RCC 7860 (cell line): ENCODE measurements around the gene C17orf67.

Experiments used
- DNase-seq: peaks from one replicate; pipeline ENCODE4 v3.0.0-alpha.2; 2015; ENCODE audit warnings: low spot score
- FAIRE-seq: peaks from 2 replicates; lab custom pipeline; 2012; peaks lifted over from hg19 to GRCh38; lab: Jason Lieb, UNC

Gene C17orf67

DNA sequence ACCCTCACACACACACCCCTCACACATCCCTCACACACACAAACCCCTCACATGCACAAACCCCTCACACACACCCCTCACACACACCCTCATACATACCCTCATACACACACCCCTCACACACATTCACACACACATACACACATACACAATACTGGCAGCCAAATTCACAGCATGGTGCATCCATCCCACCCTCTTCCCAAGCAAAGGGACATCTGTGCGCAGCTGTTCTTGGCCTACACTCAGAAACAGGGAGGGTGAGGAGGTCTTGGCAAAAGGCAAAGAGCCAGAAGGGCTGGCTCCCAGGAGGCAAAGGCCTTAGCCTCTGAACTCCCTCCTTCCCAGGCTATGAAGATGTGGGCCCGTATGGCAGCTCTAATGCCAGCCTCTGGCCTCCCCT, 23.4 kb downstream of the C17orf67 start:
- no peak for DNase-seq

DNA sequence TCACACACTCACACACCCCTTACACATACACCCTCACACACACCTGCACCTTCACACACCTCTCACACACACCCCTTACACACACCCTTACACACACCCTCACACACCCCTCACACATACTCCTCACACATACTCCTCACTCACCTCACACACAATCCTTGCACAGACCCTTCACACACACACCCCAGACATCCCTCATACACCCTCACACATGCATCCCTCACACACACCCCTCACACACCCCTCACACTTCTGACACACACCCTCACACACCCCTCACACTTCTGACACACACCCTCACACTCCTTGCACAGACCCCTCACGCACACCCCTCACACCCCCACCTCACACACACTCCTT, 23.9 kb downstream of the C17orf67 start:
- FAIRE-seq (no peak), DNase-seq (no peak)

More for the DNA sequence above, 23.4 kb downstream of the C17orf67 start:
- no peak for FAIRE-seq

DNA sequence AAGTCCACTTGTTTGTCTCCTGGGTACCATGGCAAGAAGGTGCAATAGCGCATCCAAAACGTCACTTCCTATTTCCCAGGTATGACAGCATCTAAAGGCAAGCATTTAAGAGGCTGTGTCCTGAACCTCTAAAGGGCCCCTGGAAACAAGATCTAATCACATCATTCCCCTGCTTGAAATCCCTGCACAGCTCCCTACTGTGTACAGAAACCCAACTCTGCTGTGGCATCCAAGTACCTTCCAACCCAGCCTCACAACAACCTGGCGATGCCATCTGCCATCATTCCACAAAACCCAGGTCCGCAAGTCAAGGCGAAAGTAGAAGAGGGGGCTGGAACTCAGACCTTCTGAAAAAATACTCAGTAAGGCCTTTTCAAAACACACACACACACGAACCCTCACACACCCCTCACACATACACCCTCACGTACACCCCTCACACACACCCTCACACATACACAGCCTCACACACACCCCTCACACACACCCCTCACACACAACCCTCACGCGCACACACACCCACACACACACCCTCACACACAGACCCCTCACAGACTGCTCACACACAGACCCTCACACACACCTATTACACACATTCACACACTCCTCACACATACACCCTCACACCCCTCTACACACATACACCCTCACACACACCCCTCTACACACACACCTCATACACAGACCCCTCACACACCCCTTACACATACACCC, 24.5 kb downstream of the C17orf67 start:
- FAIRE-seq (no peak), DNase-seq (no peak)

DNA sequence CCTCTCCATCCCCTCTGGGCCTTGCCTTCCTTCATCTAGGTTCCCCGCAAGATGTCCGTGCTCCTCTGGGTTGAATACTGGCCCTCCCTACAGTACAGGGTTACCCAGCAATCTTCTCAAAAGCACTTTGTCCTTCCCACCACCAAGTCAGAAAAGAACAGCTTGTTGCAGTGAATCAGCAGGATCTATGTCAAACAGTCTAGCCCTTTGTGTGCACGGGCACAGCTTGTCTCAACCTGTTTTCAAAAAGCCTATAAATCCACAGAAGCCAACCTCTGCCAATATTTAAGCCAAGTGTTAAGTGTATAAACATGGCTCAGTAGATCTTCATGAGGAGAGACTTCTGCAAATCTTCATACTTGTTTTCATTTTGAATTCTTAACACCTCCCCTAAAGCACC, 25.2 kb downstream of the C17orf67 start:
- DNase-seq (no peak), FAIRE-seq (no peak)

DNA sequence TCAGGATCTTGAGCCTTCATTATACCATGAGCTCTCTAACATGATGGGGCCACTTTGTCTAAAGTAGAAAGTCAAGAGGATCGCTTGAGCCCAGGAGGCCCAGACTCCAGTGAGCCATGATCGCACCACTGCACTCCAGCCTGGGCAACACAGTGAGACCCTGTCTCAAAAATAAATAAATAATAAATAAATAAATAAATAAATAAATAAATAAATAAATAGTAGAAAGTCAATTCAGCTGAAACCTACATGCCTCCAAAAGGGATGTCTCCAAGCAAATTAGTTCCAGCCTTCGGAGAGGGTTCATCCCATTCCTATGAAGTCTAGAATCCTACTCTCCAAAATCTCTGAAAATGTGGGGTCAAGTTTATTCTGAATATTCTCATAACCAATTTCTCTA, 26.0 kb downstream of the C17orf67 start:
- DNase-seq (no peak), FAIRE-seq (no peak)

DNA sequence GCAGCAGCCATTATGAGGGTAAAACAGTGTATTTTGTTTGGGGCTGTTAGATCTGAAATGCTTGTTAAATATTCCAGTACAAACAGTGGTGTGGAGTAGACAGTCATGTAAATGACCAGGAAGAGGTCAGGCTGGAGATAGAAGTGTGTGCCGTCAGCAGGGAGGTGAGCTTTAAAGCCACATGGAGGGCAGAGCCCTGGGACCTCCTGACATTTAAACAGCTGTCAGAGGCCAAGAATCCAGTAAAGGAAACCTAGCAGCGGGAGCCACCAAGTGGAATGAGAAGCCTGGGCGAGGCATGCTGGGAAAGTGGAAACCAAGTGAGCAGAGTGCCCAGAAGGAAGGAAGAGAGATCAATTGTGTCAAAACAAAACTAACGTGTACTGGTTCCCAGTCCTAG, 26.8 kb downstream of the C17orf67 start:
- FAIRE-seq, result no peak

DNA sequence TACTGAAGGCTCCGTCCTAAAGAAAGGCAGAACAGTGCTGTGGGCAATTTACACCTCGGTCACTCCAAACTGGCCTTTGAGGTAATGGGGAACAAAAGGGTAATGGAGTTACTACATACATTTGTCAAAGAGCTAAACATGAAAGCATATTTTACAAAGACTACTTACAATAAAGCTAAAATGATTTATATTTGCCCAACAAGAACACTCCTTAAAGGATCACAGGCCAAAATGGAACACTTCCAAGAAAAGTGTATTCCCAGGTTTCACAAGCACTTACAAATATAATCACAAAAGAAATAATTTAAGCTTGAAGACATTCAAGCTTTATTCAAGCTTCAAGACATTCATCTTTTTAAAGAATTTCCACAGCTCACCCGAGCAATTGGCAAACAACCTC, 29.3 kb downstream of the C17orf67 start:
- DNase-seq (no peak), FAIRE-seq (no peak)

More for the DNA sequence above, 26.8 kb downstream of the C17orf67 start:
- no peak for DNase-seq

DNA sequence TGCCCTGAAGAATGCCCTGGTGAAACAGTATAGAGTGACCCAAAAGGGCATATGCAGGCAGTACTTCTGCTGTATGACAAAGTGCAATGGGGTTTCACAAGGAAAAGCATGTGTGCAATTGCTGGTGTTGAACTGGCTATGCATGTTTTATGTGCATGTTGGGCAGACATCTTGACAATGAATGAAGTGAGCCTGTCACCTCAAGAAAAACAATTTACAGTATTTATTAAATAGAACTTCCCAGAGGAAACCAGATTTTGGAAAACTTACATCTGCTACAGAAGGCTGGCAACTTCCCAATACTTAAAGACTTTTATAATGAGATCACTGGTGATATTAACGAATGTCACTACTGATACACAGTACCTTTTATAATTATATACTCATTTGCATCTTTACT, 30.6 kb downstream of the C17orf67 start:
- FAIRE-seq (no peak), DNase-seq (no peak)

DNA sequence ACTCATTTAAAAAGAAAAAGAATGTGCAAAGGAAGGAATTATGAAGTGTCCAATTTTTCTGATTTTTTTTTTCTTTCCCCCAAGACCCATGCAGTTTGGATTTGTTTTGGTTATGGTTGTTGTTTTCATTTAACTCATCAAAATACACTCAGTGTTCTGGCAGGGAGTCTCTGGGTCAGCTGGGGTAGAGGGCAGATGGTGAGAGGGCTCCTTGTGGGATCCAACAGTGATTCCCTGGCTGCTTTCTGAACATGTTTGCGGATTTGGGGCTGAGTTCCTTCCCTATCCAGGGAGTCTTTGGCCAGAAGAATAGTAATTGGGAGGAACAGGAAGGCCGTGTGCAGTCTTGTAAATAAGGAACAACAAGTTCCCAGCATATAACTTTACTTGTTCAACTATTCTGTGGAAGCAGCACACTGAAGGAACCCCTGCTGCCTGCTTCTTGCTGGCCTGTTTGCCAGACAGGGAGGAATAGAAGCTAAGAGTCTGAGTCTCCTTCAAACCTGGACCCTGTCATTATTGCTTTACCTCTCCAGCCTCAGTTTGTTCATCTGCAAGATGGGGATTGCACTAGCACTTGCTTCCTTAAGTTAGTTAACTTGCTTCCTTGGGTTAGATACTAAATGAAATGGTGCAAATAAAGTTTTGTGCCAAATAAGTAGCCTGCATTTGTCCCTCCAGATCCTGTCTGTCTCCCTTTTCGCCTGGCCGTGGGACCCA, 32.1 kb downstream of the C17orf67 start:
- FAIRE-seq, result no peak
- no peak for DNase-seq

DNA sequence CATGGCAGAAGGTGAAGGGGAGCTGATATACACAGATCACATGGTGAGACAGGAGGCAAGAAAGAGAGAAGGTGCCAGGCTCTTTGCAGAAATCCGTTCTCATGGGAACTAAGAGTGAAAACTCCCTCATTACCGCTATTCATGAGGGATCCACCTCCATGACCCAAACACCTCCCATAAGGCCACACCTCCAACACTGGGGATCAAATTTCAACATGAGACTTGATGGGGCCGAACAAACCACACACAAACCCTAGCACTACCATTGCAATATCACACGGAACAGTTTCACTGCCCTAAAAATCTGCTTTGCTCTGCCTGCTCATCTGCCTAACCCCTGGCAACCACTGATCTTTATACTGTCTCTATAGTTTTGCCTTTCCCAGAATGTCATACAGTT, 34.8 kb downstream of the C17orf67 start:
- no peak for FAIRE-seq
- no peak for DNase-seq

DNA sequence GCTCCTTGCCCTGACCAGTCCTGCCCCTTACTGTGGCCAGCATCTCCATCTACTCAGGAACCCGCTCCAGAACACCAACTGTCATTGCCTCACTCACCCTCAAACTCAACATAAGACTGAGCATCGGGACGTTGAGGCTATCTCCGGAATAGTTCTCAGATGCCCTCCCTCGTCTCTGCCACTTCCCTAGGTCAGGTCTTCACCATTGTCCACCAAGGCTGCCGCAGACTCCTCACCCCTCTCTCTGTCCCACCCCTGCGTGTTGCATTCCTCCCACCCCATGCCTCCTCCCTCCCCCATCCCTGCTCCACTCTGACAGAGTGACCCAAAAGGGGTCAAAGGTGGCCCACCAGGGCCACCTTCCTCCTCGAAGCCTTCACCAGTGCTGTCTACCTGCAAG, 37.2 kb downstream of the C17orf67 start:
- no peak for FAIRE-seq

DNA sequence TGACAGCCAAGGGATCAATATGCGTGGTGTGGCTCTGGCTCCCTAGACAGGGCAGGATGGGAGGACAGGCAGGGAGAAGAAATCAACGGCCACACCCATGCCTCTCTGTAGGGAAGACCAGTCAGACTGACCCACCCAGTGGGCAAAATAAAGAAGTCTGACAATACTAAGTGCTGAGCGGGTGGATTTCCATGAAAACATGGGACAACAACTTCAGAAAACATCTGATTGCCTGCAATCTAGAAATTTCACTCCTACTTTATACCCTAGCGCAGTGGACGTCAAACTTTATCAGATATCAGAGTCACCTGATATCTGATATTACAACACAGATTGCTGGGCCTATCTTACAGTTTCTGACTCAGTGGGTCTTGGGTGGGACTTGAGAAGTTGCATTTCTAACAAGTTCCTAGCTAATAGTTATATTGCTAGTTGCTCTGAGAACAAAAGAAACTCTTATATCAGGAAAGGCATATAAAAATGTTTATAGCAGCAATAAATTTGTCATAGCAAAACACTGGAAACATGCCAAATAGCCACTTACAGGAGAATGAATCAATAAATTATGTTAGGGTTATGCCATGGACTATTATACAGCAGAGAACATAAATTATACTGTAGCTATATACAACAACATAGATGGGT, 38.4 kb downstream of the C17orf67 start:
- no peak for FAIRE-seq
- no peak for DNase-seq

More for the DNA sequence above, 37.2 kb downstream of the C17orf67 start:
- no peak for DNase-seq

DNA sequence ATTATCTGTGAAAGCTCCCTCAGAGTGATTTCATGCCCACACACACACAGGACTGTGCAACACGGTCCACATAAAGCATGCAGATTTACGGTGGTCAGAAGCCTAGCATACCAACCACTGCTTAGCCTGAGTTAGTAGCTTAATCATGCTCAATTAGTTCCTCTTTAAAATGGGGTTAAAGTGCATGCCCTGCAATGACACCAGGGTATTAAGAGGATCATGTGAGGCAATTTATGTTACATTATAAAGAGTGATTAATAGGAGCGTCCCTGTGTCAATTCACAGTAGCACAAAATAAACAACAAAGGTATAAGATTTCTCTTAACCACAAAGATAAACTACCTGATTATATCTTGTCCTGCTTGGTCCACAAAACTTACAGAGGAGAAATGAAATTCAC, 39.8 kb downstream of the C17orf67 start:
- DNase-seq, result no peak
- no peak for FAIRE-seq

DNA sequence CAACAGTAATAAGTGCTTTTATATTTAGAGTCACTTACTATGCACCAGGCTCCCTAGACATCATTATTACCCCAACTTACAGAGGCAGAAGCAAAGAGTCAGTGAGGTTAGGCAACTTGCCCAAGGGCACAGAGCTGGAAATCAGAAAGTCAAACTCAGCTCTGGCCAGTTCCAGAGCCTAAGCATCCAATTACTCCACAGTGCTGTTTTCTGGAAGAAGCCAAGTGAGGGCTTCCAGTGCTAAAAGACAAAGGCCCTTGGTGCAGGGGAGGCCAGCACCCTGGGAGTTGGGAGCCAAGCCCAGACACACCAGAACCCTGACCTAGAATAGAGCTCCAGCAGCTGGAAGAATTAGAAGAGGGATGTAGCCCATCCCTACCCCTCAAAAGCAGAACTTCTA, 40.2 kb downstream of the C17orf67 start:
- DNase-seq, result no peak
- no peak for FAIRE-seq

DNA sequence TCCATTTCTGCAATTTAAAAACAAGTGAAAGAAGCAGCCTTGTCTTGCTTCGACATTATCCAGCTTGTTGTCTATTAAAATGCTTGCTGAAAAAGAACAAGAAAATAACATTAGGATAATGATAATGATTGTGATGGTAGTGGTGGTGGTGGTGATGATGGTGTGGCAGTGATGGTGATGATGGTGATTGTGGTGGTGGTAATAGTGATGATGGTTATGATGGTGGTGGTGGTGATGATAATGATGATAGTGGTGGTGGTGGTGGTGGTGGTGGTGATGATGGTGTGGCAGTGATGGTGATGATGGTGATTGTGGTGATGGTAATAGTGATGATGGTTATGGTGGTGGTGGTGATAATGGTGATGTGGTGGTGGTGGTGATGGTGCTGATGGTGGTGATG, 41.5 kb downstream of the C17orf67 start:
- FAIRE-seq (no peak), DNase-seq (no peak)

DNA sequence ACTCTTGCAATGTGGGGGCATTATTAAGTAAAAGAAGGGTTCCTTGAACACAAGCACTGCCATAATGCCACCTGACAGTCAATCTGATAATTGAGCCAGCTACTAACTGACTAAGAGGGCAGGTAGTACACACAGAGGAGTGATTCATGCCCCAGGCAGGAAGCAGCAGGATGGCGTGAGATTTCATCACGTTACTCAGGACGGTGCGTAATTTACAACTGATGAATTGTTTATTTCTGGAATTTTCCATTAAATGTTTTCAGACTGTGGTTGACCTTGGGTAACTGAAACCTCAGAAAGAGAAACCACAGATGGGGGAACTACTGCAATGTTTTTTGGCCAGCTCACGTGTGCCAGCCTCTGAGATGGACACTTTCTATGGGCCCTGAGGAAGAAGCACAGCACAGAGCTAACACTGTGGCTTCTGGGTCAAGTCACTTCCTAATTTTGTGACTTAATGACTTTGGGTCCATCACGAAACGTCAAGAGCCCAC, 46.7 kb downstream of the C17orf67 start:
- peak; percentile 75 for FAIRE-seq

DNA sequence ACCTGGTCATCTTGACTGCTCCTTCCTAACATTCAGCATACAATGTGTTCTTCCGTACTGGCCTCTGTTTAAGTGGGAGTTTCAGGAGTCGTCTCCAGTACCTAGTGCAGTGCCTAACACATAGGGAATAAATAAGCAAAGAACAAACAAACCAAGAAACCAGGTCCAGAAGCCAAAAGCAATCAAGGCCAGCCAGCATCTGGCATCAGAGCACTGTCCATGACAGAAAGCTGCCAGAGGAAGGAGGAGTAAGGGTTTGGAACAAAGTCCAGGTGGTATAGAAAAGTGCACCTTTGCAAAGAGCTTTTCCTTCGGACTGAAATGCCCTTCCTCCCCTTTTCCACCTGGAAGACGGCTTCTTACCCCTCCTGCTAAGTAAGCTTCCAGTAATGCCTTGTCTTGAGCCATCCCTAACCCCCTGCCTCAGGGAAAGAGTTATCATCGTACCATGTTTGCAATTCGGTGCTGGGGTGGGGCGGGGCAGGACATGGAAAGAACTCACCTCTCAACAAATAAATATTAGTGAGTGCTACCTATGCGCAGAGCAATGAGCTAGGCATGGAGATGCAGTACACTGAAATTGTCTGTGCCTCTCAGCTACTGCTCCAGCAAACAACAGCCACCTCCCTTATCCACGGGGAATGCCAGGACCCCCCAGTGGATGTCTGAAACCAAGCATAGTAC, 47.6 kb downstream of the C17orf67 start:
- FAIRE-seq, result no peak
- DNase-seq, result no peak

More for the DNA sequence above, 46.7 kb downstream of the C17orf67 start:
- DNase-seq, result peak; percentile 86

DNA sequence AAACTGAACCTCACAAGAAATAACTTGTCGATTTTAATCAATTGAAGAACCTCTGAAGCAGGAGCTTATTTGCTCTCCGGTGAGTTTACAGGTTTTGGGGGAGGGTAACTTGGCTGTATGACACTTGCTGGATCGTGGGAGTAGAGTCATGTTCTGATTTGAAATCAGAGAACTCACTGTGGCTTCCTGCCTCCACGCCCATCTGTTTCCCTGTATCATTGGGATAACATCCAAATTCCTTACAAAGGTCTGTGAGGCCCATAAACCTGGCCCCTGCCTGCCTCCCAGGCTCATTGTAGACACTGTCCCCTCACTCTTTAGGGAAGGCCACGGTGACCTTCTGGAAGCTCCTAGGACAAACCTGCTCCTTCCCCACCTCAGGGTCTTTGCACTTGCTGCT, 48.3 kb downstream of the C17orf67 start:
- FAIRE-seq (no peak), DNase-seq (no peak)

DNA sequence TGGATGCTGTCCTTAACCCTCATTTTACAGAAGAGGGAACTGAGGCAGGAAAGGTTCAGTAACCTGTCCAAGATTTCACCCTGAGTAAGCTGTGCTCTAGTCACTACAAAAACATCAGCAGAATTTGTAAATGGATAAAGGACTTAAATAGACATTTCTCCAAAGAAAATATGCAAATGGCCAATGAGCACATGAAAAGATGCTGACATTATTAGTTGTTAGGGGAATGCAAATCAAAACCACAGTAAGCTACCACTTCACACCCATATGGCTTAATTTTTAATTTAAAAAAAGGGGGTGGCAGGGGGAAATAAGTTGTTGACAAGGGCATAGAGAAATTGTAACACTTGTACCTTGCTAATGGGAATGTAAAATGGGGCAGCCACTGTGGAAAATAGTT, 51.4 kb downstream of the C17orf67 start:
- FAIRE-seq (no peak), DNase-seq (no peak)

DNA sequence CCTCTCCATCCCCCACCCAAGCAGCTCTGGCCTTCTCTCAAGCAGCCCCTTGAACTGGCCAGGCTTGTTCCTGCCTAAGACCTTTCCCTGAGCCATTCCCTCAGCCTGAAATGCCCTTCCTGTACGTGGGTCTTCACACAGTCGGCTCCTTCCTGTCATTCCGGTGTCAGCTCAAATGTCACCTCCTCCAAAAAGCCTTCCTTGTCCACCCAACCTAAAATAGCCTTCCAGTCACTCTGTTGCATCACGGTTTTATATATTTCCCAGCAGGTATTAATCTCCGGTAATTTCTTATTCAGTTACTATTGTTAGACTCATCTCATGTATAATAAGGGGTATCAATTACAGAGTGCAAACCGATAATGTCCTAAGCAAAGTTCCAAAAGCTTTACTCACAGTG, 51.8 kb downstream of the C17orf67 start:
- DNase-seq (no peak), FAIRE-seq (no peak)
